Adrenal gland (tissue), 5 donors: ENCODE results near the gene SLC4A9.

Experiments
- POLR2A ChIP-seq, 2 donors: fragments of 450-650 bp; IDR thresholded peaks; one replicate each; pipeline ENCODE4 v1.6.1; 2017; ENCODE audit warnings: antibody characterized with exemption in 2 of 2, mild to moderate bottlenecking in 2 of 2, moderate library complexity in 1 of 2
- TF ChIP-seq, protein P1 (sequence below), 6 experiments: fragments of 450-650 bp in 4 of 6; fragments of 200-600 bp in 2 of 6; sonication (generic) in 1 of 6; IDR thresholded peaks; 1 replicate in 5 of 6; 2 replicates in 1 of 6; pipeline versions ENCODE4 v1.5.1 to v1.8.0; 2016 to 2021; ENCODE audit warnings: antibody characterized with exemption in 6 of 6, mild to moderate bottlenecking in 2 of 6, moderate library complexity in 1 of 6
- donor health status: DM: no; HTN: no; CAD: no.

- TF ChIP-seq, protein P1, sequence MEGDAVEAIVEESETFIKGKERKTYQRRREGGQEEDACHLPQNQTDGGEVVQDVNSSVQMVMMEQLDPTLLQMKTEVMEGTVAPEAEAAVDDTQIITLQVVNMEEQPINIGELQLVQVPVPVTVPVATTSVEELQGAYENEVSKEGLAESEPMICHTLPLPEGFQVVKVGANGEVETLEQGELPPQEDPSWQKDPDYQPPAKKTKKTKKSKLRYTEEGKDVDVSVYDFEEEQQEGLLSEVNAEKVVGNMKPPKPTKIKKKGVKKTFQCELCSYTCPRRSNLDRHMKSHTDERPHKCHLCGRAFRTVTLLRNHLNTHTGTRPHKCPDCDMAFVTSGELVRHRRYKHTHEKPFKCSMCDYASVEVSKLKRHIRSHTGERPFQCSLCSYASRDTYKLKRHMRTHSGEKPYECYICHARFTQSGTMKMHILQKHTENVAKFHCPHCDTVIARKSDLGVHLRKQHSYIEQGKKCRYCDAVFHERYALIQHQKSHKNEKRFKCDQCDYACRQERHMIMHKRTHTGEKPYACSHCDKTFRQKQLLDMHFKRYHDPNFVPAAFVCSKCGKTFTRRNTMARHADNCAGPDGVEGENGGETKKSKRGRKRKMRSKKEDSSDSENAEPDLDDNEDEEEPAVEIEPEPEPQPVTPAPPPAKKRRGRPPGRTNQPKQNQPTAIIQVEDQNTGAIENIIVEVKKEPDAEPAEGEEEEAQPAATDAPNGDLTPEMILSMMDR (IDR thresholded peaks at IDR 0.05): no peak
- TF ChIP-seq POLR2A (IDR thresholded peaks at IDR 0.05): no peak
Measured at GRCh38 chr5:140348104-140348503, 11.9 kb upstream of the SLC4A9 start.
